ENCODE results near the gene KMT2A. TPM values are rescaled to one million over a fixed set of nuclear protein-coding genes. Genes with fewer than 3 reads are reported as not detected.
A peak's percentile ranks its signal among the peaks of the same experiment; 100 is the strongest.

The KMT2A gene
- total and polyA plus RNA-seq, 8 donors = 45.8 to 61.7 (median 54.3) TPM

- TF ChIP-seq, protein P1, sequence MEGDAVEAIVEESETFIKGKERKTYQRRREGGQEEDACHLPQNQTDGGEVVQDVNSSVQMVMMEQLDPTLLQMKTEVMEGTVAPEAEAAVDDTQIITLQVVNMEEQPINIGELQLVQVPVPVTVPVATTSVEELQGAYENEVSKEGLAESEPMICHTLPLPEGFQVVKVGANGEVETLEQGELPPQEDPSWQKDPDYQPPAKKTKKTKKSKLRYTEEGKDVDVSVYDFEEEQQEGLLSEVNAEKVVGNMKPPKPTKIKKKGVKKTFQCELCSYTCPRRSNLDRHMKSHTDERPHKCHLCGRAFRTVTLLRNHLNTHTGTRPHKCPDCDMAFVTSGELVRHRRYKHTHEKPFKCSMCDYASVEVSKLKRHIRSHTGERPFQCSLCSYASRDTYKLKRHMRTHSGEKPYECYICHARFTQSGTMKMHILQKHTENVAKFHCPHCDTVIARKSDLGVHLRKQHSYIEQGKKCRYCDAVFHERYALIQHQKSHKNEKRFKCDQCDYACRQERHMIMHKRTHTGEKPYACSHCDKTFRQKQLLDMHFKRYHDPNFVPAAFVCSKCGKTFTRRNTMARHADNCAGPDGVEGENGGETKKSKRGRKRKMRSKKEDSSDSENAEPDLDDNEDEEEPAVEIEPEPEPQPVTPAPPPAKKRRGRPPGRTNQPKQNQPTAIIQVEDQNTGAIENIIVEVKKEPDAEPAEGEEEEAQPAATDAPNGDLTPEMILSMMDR (IDR thresholded peaks at IDR 0.05) = no peak
- Histone ChIP-seq H3K4me3 (peak overlapping the region in 1 of 2 donors; percentile 66), H3K27ac (no peak overlapping the region), H3K9me3 (no peaks in the 10 kb centered on the region), H3K36me3 (no peaks in the 10 kb centered on the region), H3K27me3 (peaks cover 0 to 18% of the 10 kb centered on the region in 2 donors), H3K4me1 (peaks cover 7 to 23% of the 10 kb centered on the region in 2 donors)
- intact Hi-C loops (cut with DNase I) = no loop called here
- DNase-seq (no peak), ATAC-seq (no peak)
These were observed 95.8 kb downstream of the KMT2A start for GRCh38 chr11:118532091-118532490.

DNA sequence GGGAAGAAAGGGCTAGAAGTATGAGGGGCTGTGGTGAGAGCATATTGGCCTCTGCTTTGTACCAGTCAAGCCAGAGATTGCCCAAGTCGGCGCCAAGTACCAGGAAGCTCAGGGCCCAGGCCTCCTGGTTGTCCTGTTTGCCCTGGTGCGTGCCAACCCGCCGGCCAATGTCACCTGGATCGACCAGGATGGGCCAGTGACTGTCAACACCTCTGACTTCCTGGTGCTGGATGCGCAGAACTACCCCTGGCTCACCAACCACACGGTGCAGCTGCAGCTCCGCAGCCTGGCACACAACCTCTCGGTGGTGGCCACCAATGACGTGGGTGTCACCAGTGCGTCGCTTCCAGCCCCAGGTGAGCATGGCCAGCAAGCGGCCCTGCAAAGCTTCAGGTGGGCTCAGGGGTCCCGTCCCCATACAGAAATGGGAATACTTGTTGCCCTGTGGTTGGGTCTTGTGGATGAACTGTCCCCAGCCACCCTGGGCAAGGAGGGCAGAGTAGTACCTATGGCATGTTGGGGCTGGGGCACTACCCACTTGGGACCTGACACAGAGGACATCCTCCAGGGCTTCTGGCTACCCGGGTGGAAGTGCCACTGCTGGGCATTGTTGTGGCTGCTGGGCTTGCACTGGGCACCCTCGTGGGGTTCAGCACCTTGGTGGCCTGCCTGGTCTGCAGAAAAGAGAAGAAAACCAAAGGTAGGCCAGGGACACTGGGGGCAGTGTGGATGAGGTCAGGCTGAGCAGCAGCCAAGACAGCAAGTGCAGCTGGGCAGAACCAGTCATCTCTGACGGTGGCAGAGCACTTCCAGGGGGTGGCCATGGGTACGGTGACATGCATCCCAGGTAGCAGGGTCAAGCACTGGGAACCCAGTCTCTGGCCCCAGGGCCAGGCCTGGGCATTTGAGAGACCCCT lies 96.8 kb downstream of the KMT2A start:
- intact Hi-C loops (cut with DNase I) = no loop called here
- TF ChIP-seq, protein P1 (IDR thresholded peaks at IDR 0.05) = no peak
- H3K9me3 ChIP-seq = no peaks in the 10 kb centered on the region
- no peak overlapping the region for H3K27ac ChIP-seq
- H3K27me3 ChIP-seq = peaks cover 0 to 18% of the 10 kb centered on the region in 2 donors
- no peaks in the 10 kb centered on the region for H3K36me3 ChIP-seq
- H3K4me3 ChIP-seq = no peak overlapping the region
- H3K4me1 ChIP-seq = peaks cover 7 to 23% of the 10 kb centered on the region in 2 donors
- DNase-seq = no peak
- ATAC-seq = no peak

DNA sequence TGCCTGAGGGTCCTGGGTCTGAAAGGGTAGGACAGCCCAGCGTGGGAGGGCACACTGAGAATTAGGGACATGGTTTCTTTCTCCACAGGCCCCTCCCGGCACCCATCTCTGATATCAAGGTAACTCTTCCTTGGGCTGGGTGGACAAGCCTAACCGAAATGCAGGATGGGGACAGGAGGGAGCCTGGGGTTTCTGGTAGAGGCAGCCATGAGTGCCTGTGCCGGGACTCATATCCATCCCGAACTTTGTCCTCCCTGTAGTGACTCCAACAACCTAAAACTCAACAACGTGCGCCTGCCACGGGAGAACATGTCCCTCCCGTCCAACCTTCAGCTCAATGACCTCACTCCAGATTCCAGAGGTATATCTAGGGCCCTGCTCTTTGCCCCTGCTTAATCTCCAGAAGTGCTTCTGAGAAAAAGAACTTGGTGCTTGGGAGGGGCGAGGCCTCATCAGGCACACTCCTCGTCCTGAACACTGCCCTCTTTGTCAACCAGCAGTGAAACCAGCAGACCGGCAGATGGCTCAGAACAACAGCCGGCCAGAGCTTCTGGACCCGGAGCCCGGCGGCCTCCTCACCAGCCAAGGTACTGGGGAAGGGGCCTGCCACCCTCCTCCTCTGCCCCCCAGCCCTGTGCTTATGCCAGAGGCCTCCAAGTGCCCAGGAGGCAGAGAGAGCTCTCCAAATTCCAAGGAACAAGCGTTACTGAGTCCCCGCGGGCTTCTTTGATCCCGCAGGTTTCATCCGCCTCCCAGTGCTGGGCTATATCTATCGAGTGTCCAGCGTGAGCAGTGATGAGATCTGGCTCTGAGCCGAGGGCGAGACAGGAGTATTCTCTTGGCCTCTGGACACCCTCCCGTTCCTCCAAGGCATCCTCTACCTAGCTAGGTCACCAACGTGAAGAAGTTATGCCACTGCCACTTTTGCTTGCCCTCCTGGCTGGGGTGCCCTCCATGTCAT lies 97.8 kb downstream of the KMT2A start:
- TF ChIP-seq, protein P1 (IDR thresholded peaks at IDR 0.05) = no peak
- H3K4me3 ChIP-seq = no peak overlapping the region
- H3K9me3 ChIP-seq = no peaks in the 10 kb centered on the region
- no peak for DNase-seq
- H3K27me3 ChIP-seq = peaks cover 0 to 18% of the 10 kb centered on the region in 2 donors
- no peaks in the 10 kb centered on the region for H3K36me3 ChIP-seq
- intact Hi-C loops (cut with DNase I) = no loop called here
- H3K4me1 ChIP-seq = peaks cover 7 to 23% of the 10 kb centered on the region in 2 donors
- peak; percentile 3 for ATAC-seq
- no peak overlapping the region for H3K27ac ChIP-seq

- Histone ChIP-seq H3K4me3 (no peak overlapping the region), H3K27ac (no peak overlapping the region), H3K9me3 (no peaks in the 10 kb centered on the region), H3K27me3 (peaks cover 0 to 13% of the 10 kb centered on the region in 2 donors), H3K36me3 (no peaks in the 10 kb centered on the region), H3K4me1 (peaks cover 0 to 16% of the 10 kb centered on the region in 2 donors)
- intact Hi-C loops (cut with DNase I) = no loop called here
- ATAC-seq = no peak
- TF ChIP-seq, protein P1 (IDR thresholded peaks at IDR 0.05) = no peak
- no peak for DNase-seq
These were observed 99.0 kb downstream of the KMT2A start for GRCh38 chr11:118535261-118535660.

All from left lung (tissue), 10 donors.